ENCODE data around the gene NPDC1. TPM values are rescaled to one million over a fixed set of nuclear protein-coding genes. Genes with fewer than 3 reads are reported as not detected.

NPDC1 gene
- total RNA-seq, 1 experiment from 2014 or later, result 73.9 TPM

DNA sequence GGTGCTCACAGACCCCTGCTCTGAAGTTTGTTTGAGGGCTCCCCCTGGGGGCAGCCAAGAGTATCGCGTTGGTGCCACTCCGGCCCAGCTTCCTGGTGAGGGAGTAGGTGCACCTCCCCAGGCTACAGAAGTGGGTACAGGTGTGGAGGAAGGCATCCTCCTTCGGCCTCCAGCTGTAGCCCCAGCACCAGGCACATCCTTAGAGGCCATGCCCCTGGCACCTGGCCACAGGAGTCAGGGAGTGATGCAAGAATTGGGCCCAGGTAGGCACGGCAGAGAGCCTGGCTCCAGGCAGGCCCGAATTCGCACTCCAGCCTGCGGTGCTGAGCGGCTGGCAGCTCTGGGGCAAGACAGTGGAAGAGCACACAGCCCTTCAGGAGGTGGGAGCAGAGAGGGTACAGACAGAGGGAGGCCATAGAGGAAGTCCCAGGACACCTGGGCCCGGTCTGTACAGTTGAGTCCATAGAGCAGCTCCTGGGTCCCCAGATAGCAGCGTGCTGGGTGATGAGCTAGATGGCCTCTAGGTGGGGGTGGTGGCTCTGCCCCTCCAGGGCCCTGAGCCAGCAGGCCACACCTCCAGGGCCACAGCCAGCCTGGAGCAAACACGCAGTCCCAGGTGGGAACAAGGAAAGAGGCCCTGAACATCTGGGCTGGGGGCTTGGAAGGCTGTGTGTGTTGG is 22.0 kb upstream of the NPDC1 start:
- intact Hi-C loops (cut with micrococcal nuclease; ENCODE audit: unreplicated experiment), result no loop called here
- Histone ChIP-seq H3K27ac (ENCODE audit: low read depth, low read length, poor library complexity, severe bottlenecking) (no peak overlapping the region), H3K4me1 (ENCODE audit: insufficient read depth, low read length, poor library complexity, severe bottlenecking) (peaks cover 15% of the 10 kb centered on the region), H3K27me3 (replicated peaks; ENCODE audit: insufficient read depth, low read depth, low read length, poor library complexity) (no peaks in the 10 kb centered on the region), H3K9me3 (ENCODE audit: low read depth, low read length, poor library complexity, severe bottlenecking) (no peaks in the 10 kb centered on the region), H3K36me3 (ENCODE audit: insufficient read depth, low read length, poor library complexity, severe bottlenecking) (peaks cover 7% of the 10 kb centered on the region), H3K4me3 (ENCODE audit: low read depth, low read length, poor library complexity, severe bottlenecking) (peak overlapping the region; percentile 61)
- TF ChIP-seq, protein P1, sequence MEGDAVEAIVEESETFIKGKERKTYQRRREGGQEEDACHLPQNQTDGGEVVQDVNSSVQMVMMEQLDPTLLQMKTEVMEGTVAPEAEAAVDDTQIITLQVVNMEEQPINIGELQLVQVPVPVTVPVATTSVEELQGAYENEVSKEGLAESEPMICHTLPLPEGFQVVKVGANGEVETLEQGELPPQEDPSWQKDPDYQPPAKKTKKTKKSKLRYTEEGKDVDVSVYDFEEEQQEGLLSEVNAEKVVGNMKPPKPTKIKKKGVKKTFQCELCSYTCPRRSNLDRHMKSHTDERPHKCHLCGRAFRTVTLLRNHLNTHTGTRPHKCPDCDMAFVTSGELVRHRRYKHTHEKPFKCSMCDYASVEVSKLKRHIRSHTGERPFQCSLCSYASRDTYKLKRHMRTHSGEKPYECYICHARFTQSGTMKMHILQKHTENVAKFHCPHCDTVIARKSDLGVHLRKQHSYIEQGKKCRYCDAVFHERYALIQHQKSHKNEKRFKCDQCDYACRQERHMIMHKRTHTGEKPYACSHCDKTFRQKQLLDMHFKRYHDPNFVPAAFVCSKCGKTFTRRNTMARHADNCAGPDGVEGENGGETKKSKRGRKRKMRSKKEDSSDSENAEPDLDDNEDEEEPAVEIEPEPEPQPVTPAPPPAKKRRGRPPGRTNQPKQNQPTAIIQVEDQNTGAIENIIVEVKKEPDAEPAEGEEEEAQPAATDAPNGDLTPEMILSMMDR (conservative IDR thresholded peaks at IDR 0.05; ENCODE audit: low read depth, low read length), result peak; percentile 77
- TF ChIP-seq EZH2 (IDR thresholded peaks at IDR 0.05; ENCODE audit: borderline replicate concordance, low read depth, low read length, poor library complexity, severe bottlenecking), result no peak
- DNase-seq (ENCODE audit: low spot score), result peak; percentile 88
- POLR2A ChIA-PET (ENCODE audit: low non-redundant PET), result no interaction called here
- CTCF ChIA-PET, result interaction anchor here (0.6 to 2.0 kb wide), 14 partner anchors 9 to 289 kb away, joined by 3 to 11 read pairs (median 5); partner anchors contain the start of genes FUT7, MAN1B1, NPDC1 and UAP1L1
- BruUV-seq (replicated peaks), result no TSS peak

DNA sequence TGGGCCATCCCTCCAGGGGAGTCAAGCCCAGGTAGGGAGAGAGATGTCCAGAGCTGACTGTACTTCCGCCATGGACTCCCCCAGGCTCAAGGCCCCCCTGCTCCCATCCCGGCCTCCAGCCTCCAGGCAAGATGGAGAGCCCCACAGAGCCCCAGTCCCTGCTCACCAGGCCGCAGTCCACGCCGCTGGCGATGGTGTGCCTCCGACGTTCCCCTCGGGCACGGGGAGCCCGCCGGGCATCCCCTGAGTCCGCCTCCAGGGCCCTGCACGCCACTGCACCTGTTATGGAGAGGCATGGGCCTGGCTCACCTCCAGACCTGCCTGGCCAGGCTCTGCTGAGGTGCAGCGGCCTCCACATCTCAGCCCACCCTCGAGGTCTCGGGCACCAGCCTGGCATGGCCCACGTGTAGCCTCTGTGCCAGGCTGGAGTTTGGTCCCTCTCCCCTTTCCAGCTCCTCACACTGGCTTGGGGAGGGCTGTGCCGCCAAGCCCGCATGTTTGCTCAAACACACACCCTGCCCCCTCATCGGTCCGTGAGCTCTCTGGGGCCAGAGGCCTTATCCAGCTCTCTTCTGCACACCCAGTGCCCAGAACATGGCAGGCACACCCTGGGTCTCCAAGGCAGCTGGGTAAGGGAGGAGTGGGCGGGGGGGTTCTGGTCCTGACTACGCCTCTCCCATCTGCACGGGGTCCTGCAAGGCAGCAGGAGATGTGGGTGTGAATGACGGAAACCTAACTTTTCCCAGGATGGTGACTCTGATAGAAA is 20.3 kb upstream of the NPDC1 start:
- Histone ChIP-seq H3K4me3 (ENCODE audit: low read depth, low read length, poor library complexity, severe bottlenecking) (no peak overlapping the region), H3K4me1 (ENCODE audit: insufficient read depth, low read length, poor library complexity, severe bottlenecking) (peaks cover 13% of the 10 kb centered on the region), H3K27ac (ENCODE audit: low read depth, low read length, poor library complexity, severe bottlenecking) (no peak overlapping the region), H3K9me3 (ENCODE audit: low read depth, low read length, poor library complexity, severe bottlenecking) (no peaks in the 10 kb centered on the region), H3K36me3 (ENCODE audit: insufficient read depth, low read length, poor library complexity, severe bottlenecking) (peaks cover 7% of the 10 kb centered on the region), H3K27me3 (replicated peaks; ENCODE audit: insufficient read depth, low read depth, low read length, poor library complexity) (no peaks in the 10 kb centered on the region)
- ChIA-PET POLR2A (ENCODE audit: low non-redundant PET) (no interaction called here), CTCF (interaction anchor here (0.9 to 1.3 kb wide), 3 partner anchors 11 to 20 kb away, joined by 3 read pairs; partner anchors contain the start of gene UAP1L1)
- no peak for TF ChIP-seq EZH2 (IDR thresholded peaks at IDR 0.05; ENCODE audit: borderline replicate concordance, low read depth, low read length, poor library complexity, severe bottlenecking)
- TF ChIP-seq, protein P1 (conservative IDR thresholded peaks at IDR 0.05; ENCODE audit: low read depth, low read length), result no peak
- BruUV-seq (replicated peaks), result no TSS peak
- intact Hi-C loops (cut with micrococcal nuclease; ENCODE audit: unreplicated experiment), result no loop called here
- no peak for DNase-seq (ENCODE audit: low spot score)

- no peak for TF ChIP-seq EZH2 (IDR thresholded peaks at IDR 0.05; ENCODE audit: borderline replicate concordance, low read depth, low read length, poor library complexity, severe bottlenecking)
- TF ChIP-seq, protein P1 (conservative IDR thresholded peaks at IDR 0.05; ENCODE audit: low read depth, low read length), result no peak
- H3K27ac ChIP-seq (ENCODE audit: low read depth, low read length, poor library complexity, severe bottlenecking), result no peak overlapping the region
- CTCF ChIA-PET, result no interaction called here
- H3K36me3 ChIP-seq (ENCODE audit: insufficient read depth, low read length, poor library complexity, severe bottlenecking), result peaks cover 7% of the 10 kb centered on the region
- DNase-seq (ENCODE audit: low spot score), result no peak
- intact Hi-C loops (cut with micrococcal nuclease; ENCODE audit: unreplicated experiment), result no loop called here
- BruUV-seq (replicated peaks), result no TSS peak
- no peaks in the 10 kb centered on the region for H3K27me3 ChIP-seq (replicated peaks; ENCODE audit: insufficient read depth, low read depth, low read length, poor library complexity)
- POLR2A ChIA-PET (ENCODE audit: low non-redundant PET), result interaction anchor here (0.6 kb wide), 1 partner anchor 9 kb away, joined by 4 read pairs; no protein-coding TSS in a partner anchor
- no peaks in the 10 kb centered on the region for H3K9me3 ChIP-seq (ENCODE audit: low read depth, low read length, poor library complexity, severe bottlenecking)
- H3K4me1 ChIP-seq (ENCODE audit: insufficient read depth, low read length, poor library complexity, severe bottlenecking), result peaks cover 6% of the 10 kb centered on the region
- H3K4me3 ChIP-seq (ENCODE audit: low read depth, low read length, poor library complexity, severe bottlenecking), result no peak overlapping the region
Measured at GRCh38 chr9:137065336-137065967, 19.5 kb upstream of the NPDC1 start.

Measured in A673 (cell line).